LNCAP (cell line): ENCODE measurements around the gene MUC13.

ENCODE experiments used
- TF ChIP-seq, protein P1 (sequence below): fragments of 450-650 bp; IDR thresholded peaks from 2 replicates; pipeline ENCODE4 v1.5.1; 2017; ENCODE audit warnings: mild to moderate bottlenecking

MUC13 gene

DNA sequence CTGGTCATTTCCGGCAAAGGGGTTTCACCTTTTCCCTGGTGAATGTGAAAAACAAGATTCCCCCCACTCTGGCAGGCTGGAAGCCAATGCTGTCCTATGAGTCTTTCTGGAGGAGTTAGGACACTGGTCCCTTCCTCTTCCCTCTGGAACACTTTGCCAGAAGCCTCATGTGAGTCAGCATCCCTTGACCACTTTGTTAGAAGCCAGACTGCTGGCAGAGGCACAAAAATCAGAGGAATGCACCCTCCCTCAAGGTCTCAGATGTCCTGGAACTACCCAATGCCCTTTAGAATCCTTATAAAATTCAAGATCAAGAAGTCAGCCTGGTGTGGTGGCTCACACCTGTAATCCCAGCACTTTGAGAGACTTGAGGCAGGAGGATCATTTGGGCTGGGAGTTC lies 74.0 kb downstream of the MUC13 start:
- TF ChIP-seq, protein P1, sequence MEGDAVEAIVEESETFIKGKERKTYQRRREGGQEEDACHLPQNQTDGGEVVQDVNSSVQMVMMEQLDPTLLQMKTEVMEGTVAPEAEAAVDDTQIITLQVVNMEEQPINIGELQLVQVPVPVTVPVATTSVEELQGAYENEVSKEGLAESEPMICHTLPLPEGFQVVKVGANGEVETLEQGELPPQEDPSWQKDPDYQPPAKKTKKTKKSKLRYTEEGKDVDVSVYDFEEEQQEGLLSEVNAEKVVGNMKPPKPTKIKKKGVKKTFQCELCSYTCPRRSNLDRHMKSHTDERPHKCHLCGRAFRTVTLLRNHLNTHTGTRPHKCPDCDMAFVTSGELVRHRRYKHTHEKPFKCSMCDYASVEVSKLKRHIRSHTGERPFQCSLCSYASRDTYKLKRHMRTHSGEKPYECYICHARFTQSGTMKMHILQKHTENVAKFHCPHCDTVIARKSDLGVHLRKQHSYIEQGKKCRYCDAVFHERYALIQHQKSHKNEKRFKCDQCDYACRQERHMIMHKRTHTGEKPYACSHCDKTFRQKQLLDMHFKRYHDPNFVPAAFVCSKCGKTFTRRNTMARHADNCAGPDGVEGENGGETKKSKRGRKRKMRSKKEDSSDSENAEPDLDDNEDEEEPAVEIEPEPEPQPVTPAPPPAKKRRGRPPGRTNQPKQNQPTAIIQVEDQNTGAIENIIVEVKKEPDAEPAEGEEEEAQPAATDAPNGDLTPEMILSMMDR, result no peak

DNA sequence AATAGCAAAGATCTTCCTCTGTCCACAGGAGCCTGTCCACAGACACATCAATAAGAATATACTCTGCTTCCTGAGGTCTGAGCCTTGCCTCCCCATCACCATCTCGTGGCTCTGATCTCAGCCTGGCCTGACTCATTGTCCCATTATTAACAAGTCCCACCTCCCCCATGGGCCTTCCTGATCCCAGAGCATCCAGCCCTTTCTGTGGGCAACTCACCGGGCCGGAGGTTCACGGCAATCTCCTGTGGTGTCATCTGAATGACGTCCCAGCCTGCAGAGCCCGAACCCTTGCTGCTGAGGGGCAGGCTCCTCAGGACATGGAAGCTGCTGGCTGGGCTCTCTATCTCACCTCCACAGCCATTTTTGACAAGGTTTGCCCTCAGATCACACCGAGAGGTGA lies 75.5 kb downstream of the MUC13 start:
- TF ChIP-seq, protein P1, result no peak

DNA sequence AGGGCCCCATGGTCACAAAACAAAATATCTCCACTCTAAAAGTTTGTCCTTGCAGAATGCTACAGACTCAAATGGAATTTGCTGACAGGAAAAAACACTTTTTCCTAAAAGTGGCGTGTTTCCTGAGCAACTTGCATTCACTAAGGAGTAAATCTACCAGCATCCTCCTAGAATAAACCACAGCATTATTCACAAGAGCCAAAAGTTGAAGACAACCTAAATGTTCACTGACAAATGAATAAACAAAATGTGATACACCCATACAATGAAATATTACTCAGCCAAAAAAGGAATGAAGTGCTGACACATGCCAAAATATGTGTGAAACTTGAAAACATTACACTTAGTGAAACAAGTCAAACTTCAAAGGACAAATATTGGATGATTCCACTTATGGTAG lies 76.3 kb downstream of the MUC13 start:
- TF ChIP-seq, protein P1, result no peak

DNA sequence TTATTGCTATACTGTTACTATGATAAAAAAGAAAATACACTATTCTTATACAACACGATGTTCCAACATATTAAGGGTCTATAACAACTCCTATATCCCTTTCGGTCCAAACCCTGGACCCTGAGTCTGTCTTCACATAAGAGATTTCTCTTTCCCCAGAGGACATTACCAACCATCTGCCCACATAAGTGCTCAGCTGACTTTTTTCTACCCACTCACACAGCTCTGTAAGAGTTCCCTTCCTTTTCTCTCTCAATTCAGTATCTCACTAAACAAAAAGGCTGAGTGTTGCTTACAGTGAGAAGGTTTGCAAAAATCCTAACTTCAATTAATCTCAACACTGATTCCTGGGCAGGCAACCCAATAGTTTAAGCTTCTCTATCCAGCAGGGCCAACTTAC lies 77.9 kb downstream of the MUC13 start:
- TF ChIP-seq, protein P1, result no peak
